ENCODE results near the gene PRDM16. TPM values are rescaled to one million over a fixed set of nuclear protein-coding genes. Genes with fewer than 3 reads are reported as not detected.

PRDM16 gene
- total RNA-seq, 1 donor from 2014 or later: 0.13 TPM

- DNase-seq (ENCODE audit: low read depth, low spot score): no peak
Measured at GRCh38 chr1:3204725-3205124, 135.7 kb downstream of the PRDM16 start.

- no peak for DNase-seq (ENCODE audit: low read depth, low spot score)
Measured at GRCh38 chr1:3205815-3206214, 136.8 kb downstream of the PRDM16 start.

DNA sequence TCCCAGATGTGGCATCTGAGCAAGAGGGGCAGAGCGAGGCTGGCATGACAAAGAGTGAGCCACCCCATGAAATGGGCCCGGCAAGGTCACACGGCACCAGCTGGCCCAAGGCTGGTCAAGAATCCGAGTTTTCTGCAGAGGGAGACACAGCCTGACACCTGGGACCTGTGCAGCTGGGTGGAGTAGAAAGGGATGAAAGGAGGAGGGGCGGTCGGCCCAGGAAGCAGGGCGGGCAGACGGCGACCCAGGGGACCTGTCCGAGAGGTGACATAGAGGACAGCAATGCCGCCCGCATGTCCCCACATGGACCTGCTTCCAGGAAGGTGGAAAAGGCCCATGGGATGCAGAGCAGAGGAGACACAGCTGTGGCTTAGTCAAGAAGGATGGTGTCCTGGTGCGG lies 137.7 kb downstream of the PRDM16 start:
- DNase-seq (ENCODE audit: low read depth, low spot score): no peak

DNA sequence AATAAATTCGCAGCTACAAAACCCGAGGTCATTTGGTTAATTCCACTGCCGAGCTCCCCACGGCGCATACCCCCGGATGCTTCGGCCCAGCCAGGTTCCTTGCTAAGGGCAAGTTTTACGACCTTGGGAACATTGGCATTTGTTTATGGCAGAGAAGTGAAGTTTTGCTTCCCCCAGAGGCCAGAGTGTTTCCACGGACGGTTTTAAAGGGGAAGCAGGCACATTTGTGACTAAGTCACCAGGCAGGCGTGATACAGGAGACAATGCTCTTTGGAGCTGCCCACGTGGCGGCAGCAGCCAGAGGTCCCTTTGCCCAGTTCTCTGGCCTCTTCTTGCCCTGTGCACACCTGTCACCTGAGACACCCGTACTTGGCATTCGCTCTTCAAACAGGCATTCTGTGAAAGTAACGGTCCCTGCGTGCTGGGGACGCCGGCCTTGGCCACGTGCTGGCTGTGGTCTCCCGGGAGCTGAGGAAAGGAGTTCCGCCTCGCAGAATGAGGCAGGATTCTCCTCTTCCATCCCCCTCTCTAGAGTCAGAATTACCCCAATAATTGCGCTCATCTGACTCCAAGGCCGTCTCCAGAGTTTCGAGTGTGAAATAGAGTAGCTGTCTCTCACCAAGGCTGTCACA lies 138.3 kb downstream of the PRDM16 start:
- no peak for DNase-seq (ENCODE audit: low read depth, low spot score)

DNA sequence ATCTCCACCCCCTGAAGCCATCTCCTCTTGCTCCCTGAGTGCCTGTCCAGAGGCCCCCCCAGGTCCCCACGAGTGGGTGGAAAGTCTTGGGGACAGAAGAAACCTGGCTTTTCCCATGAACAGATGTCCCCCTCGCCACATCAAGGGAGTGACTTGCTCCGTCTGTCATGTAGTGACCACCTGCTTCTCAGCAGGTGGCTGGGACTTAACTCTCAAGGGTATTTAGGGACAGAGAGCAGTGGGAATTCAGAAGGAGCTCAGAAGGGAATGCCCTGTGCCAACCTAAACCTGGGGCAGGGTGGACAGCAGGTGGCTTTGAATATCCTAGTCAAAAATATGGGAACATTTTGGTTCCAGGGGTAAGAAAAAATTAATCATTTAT lies 139.8 kb downstream of the PRDM16 start:
- DNase-seq (ENCODE audit: low read depth, low spot score): no peak

- DNase-seq (ENCODE audit: low read depth, low spot score): no peak
Measured at GRCh38 chr1:3209201-3209600, 140.2 kb downstream of the PRDM16 start.

GRCh38 chr1:3211582-3212375 lies 142.8 kb downstream of the PRDM16 start:
- DNase-seq (ENCODE audit: low read depth, low spot score): no peak

DNA sequence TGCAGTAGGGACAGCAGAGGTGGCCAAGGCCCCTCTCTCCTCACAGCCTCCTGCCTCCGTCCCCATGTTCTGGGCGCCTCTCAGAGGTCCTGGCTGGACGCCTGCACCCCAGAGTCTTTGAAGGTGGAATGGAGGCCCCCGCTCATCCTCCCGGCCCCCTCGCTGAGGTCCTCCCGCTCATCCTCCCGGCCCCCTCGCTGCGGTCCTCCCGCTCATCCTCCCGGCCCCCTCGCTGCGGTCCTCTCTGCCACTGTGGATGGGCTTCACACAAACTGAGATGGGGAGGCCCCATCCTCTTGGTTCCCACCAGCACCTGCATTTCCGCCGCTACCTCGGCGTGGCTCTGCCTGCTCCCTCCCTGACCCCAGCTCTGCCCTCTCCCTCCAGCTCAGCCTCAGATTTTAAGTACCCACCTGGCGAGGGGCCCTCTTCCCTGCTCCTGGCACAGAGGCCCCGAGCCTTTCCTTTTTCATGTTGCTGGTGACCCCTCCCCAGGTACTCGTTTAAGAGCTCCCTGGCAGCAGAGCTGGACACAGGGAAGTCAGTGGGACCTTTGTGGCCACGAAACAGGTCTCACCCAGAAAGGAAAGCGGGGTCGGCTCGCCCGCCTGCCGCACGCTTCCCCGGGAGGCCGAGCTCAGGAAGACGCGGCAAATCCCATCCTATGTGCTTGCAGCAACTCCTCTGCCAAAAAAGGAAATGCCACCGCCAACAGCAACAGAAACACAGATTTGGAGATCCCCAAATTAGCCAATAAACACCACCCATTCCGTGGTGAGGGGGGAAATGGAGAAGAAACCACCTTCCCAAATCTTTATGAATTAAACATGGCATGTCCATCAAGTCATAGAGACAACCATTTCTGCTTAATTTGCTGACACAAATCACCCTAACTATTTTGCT lies 143.7 kb downstream of the PRDM16 start:
- DNase-seq (ENCODE audit: low read depth, low spot score): no peak

- no peak for DNase-seq (ENCODE audit: low read depth, low spot score)
Measured at GRCh38 chr1:3213730-3214129, 144.7 kb downstream of the PRDM16 start.

DNA sequence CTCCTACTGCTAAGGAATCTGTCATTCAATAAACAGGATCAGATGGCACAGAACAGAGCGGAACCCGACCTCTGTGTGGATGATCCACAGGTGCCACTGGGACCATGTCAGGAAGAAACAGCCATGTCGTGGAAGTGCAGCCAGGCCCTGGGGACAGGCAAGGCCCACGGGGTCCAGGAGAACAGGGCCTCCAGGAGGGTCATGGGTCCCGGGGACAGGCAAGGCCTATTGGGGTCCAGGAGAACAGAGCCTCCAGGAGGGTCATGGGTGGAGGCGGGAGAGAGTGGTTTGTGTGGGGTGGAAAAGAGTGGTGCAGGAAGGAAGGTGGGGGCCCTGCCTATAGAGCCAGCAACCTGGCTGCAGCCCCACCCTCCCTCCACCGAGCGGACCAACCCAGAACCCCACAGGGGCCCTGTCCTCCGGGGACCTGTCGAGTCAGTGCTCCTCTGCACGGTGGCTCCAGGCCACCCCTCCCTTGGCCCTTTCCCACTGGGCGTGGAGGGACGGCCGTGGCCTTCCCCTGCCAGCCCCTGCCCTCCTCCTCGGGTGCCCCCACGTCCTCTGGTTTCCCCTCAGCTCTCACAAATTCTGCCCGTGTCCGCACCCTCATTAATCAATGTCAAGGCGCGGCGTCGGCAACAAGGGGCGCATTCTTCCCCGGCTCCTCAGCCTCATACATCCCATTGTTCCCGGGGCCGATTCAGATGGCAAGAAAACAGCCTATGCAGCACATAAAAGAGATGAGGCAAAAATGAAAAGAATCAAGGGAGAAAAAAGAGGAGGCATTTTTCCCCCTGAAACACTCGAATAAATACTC lies 146.4 kb downstream of the PRDM16 start:
- DNase-seq (ENCODE audit: low read depth, low spot score): no peak

DNA sequence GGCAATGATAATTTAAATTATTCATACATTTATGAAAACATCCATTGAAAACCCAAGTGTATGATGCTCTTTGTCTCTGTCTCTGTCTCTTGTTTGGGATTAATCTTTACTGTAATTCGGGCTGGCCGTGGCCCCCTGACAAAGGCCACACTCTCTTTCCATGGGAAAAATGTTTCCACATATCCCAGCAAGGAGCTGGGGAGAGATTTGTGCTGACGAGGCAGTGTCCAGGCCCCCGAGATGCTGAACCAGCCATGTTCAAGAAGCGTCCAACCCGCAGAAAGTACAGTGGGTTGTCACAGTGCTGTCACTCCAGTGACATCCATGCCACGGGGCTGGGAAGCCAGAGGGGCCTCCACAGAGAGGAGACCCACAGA lies 147.0 kb downstream of the PRDM16 start:
- DNase-seq (ENCODE audit: low read depth, low spot score): no peak

GRCh38 chr1:3217181-3217641 lies 148.2 kb downstream of the PRDM16 start:
- DNase-seq (ENCODE audit: low read depth, low spot score): no peak

DNA sequence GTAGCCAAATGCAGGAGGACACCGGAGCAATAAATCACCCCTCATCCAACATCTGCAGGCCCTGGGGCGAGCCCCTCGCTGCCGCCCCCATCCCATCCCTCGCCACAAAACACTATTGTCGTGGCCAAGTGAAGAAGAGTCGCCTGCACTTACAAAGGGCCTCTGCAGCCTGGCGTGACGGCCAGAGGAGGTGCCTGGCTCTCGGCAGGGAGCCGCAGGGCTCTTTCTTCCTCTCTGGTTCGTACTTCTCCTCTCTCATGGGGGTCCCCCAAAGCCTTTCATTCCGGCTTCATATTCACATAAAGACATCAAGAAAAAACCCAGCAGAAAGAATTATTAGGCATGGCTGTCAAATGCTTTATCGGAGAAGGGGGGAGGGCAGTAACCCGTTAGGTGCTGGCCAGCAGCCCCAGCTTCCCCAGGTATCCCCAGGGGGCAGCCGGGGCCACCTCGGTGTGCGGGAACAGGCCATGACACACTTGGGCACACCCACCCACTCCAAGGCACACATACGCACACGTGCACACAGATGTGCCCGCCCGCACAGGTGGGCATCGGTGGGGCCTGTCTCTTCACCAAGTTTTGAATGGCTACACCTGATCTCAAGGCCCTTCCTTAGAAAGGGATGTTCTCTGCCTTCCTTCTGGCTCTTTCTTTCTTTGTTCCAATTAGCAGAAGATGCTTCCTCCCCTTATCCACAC lies 149.1 kb downstream of the PRDM16 start:
- no peak for DNase-seq (ENCODE audit: low read depth, low spot score)

DNA sequence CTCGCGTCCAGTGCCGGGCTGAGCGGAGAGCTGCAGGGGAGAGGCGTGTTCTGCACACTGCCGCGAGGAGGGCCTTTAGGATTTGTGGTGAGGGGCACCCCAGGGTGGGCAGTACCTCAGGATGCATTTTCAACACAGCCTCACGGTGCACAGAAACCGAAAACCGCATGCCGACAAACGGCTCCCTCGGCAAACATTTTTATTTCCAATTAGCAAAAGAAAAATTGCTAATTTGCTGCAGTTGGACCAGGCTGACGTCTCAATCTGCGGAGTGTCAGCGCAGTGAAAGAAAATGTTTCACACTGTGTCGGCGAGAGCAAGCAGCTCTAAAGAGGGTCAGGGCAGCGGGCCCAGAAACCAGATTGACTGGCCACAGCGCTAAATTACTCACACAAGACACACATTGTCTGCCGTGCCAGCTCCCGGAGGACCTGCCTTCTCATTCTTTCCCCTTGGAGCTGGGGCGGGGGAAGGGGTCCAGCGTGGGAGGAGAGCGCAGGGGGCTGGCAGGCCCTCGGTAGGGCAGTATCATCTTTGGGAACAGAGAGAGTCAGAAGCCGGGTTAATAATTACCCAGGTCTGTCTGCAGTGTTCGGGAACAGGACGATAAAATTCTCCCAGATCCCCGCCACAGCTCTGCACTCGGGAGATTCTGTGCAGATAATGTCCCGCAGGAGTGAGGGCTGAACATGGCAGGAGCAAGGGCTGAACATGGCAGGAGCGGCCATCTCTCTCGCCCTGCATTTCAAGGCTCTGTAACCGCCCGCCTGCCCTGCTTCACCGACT lies 150.2 kb downstream of the PRDM16 start:
- no peak for DNase-seq (ENCODE audit: low read depth, low spot score)

- DNase-seq (ENCODE audit: low read depth, low spot score): no peak
Measured at GRCh38 chr1:3219791-3220467, 150.9 kb downstream of the PRDM16 start.

DNA sequence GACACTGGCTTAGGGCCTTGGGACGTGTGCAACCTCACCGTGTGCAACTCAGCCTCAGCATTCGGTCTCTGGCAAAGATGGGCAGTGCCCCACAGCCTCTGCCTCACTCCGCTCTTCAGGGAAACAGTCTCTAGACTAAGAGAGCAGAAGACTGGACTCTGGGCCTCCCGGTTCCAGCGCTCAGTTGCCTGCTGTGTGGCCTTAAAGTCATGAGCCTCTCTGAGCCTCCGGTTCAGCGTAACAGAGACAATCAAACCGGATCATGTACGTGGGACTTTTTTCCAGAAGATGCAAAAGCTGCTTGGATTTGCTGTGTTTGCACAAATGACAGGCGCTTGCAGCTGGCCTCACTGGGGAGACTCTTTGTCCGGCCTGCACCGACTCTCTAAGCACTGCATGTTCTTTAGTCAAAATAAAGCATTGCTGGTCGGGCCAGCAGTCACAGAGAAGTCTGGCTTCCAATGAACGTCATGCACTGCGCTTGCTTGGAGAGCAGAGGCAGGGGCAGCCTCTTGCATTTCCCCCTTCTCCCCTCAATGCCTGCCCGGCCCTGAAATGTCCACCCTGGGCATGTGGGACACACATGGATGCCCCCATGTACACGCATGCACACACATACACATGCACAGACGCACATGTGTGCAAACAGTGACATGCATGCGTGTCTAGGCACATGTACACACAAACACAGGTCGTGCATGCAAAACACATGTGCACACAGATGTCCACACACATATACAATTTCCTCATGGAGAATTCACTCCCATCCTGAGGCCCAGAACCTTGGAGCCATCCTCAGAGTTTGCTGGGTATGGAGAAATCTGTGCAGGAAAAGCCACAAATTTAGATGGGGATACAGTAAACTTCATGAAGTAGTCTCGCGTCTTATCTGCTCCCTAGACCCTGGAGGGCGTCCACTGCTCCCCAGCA lies 152.4 kb downstream of the PRDM16 start:
- DNase-seq (ENCODE audit: low read depth, low spot score): no peak

GRCh38 chr1:3222042-3222692 lies 153.2 kb downstream of the PRDM16 start:
- DNase-seq (ENCODE audit: low read depth, low spot score): no peak

DNA sequence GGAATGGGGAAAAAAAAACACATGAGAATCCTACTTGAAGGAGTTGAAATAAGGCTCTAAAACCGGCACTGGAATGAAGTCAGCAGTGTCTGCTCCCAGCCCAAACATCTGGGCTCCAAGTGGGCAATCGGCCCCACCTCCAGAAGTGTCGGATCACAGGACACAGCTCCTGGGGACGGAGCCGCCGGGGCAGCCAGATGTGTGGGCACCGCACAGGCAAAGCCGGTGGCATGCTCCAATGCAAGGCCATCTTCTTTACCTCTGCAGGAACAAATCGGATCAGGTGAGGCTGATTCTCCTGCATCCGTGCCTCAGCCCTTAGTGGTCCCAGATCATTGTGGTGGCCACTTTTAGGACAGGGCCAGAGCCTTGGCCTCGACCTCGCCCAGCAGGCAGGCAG lies 156.7 kb downstream of the PRDM16 start:
- no peak for DNase-seq (ENCODE audit: low read depth, low spot score)
